HG03139 (cell line): ENCODE results near the gene FLCN.

Source experiments
- ATAC-seq: cut with Tn5 transposase; IDR thresholded peaks from one replicate; pipeline ENCODE4 v1.9.1; 2021; ENCODE audit not compliant: unreplicated experiment

The FLCN gene

DNA sequence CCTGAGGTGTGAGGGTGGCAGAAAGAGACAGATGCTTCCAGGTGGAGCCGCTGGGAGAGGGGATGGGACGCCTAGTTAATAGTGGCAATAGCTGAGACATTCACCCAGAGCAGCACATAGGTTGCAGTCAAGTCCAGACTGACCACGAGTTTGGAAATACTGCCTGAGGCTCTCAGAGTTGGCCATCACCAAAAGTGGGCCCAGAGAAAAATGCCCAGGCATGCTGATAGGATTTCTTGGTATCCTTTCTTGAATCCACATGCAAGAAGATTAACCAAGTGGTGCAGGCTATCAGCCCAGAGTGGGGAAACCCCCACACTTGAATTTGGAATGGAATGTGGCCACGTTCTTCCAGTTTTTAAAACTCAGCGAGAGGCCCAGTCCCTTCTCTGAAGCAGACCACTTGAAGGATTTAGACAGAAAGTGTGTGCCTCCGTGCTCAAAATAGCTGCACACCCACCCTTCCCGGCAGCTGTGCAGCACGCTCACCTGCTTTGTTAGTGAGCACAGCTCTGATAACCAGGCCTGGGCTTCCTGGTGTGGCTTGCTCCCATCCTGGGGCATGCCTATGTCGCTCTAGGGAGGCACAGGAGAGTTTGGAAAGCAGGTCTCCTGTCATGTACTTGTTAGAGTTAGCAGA lies 66.5 kb downstream of the FLCN start:
- no peak for ATAC-seq

DNA sequence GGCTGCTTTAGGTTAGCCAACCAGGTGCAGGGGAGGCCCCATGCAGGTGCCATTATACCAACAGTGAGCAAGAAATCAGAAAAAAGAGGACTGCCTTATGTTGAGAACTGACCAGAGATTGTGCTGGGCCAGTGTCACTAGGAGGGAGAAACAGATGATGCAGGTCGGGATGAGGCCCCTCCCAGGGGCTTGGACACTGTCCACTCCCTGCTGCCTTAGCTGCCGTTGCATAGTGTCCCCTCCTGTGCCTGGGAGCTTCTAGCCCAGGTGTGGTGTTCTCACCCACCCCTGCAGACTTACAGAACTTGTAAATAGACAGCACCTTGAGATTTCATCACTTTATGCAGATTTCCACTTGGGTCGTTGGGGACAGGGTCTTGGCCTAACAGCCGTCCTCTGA lies 67.6 kb downstream of the FLCN start:
- no peak for ATAC-seq

DNA sequence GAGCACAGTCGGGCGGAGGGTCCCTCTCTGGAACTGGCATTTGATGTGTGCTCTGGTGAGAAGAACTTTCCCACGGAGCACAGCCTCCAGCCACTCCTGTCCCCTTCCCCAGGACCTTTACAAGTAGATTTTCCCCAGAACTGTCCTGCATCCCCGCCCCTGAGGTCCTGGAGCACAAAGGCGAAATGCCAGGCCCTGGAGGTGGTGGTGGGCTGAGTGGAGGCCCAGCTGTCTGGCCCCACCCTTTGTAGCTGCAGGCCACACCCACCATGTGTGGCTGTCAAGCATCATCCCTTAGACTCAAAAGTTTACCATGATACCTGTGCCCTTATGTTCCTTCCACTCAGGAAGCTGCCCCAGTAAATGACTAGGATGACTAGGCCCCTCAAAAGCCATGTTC lies 68.6 kb downstream of the FLCN start:
- ATAC-seq: no peak

- ATAC-seq: no peak
These were observed 69.0 kb downstream of the FLCN start for GRCh38 chr17:17167986-17168385.

DNA sequence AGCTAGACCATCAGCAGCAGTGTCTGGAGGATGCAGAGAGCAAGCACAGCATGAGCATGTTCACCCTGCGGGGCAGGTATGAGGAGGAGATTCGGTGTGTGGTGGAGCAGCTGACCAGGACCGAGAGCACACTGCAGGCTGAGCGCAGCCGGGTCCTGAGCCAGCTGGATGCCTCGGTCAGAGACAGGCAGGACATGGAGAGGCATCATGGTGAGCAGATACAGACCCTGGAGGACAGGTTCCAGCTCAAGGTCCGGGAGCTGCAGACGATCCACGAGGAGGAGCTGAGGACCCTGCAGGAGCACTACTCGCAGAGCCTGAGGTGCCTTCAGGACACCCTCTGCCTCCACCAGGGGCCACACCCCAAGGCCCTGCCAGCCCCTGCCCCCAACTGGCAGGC lies 69.6 kb downstream of the FLCN start:
- ATAC-seq: no peak

- ATAC-seq: no peak
These were observed 70.5 kb downstream of the FLCN start for GRCh38 chr17:17166446-17166845.

GRCh38 chr17:17165666-17166308 lies 71.2 kb downstream of the FLCN start:
- no peak for ATAC-seq

- no peak for ATAC-seq
These were observed 72.3 kb downstream of the FLCN start for GRCh38 chr17:17164676-17165075.

DNA sequence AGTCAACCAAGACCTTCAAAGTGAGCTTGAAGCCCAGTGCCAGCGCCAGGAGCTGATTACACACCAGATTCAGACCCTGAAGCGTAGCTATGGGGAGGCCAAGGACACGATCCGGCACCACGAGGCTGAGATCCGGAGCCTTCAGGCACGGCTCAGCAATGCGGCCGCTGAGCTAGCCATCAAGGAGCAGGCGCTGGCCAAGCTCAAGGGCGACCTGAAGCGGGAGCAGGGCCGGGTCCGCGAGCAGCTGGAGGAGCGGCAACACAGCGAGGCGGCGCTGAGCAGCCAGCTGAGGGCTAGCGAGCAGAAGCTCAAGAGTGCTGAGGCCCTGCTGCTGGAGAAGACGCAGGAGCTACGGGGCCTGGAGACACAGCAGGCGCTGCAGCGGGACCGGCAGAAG lies 72.8 kb downstream of the FLCN start:
- no peak for ATAC-seq
